Stomach (tissue), 4 donors: ENCODE data around the gene GSTT2B.
"Not testable (repeated sequence)": the region's sequence is repeated elsewhere in the genome, so short reads cannot be mapped to it uniquely, and the experiment has no call there.

Experiments used
- EP300 ChIP-seq: sonication (generic); formaldehyde crosslinking; IDR thresholded peaks from one replicate; pipeline ENCODE4 v1.6.1; 2017; ENCODE audit warnings: antibody characterized with exemption
- POLR2A ChIP-seq, 4 donors: fragments of 450-650 bp; IDR thresholded peaks; one replicate each; pipeline ENCODE4 v1.6.1; 2016; ENCODE audit warnings: antibody characterized with exemption in 4 of 4, control low read depth in 2 of 4, mild to moderate bottlenecking in 1 of 4, moderate library complexity in 1 of 4
- TF ChIP-seq, protein P1 (sequence below), 7 experiments: fragments of 450-650 bp in 4 of 7; fragments of 200-600 bp in 3 of 7; sonication (generic) in 3 of 7; IDR thresholded peaks; one replicate each; pipeline ENCODE4 v1.5.1; 2016 to 2019; ENCODE audit warnings: antibody characterized with exemption in 7 of 7, control low read depth in 2 of 7, mild to moderate bottlenecking in 1 of 7

DNA sequence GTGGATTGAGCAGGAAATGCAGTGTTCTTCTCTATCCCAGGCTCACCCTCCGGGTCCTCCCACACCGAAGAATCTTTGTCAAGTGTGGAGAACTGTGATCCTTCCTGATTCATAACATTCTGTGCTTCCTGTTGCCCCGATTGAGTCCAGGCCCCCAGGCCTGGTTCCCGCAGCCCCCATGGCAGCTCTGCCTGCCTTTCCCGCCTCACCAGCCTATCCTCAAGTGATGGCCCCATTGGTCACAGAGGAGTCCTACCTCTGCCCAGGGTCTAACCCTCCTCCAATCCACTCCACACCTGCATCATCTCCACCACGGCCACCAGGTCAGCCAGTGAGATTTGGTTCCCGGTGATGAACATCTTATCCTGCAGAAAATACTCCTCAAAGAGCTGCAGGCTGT lies 38.8 kb upstream of the GSTT2B start:
- not testable (repeated sequence) for TF ChIP-seq POLR2A (IDR thresholded peaks at IDR 0.05); EP300
- TF ChIP-seq, protein P1, sequence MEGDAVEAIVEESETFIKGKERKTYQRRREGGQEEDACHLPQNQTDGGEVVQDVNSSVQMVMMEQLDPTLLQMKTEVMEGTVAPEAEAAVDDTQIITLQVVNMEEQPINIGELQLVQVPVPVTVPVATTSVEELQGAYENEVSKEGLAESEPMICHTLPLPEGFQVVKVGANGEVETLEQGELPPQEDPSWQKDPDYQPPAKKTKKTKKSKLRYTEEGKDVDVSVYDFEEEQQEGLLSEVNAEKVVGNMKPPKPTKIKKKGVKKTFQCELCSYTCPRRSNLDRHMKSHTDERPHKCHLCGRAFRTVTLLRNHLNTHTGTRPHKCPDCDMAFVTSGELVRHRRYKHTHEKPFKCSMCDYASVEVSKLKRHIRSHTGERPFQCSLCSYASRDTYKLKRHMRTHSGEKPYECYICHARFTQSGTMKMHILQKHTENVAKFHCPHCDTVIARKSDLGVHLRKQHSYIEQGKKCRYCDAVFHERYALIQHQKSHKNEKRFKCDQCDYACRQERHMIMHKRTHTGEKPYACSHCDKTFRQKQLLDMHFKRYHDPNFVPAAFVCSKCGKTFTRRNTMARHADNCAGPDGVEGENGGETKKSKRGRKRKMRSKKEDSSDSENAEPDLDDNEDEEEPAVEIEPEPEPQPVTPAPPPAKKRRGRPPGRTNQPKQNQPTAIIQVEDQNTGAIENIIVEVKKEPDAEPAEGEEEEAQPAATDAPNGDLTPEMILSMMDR (IDR thresholded peaks at IDR 0.05): not testable (repeated sequence)
